ENCODE measurements around the gene CAPN1. TPM values are rescaled to one million over a fixed set of nuclear protein-coding genes. Genes with fewer than 3 reads are reported as not detected.

The CAPN1 gene
- total and polyA plus RNA-seq, 9 of the 15 experiments (the other 6 are each of a cell fraction or from before 2014, with no cell fraction given) = 3.5 to 199 (median 61.6) TPM

- H3K4me1 ChIP-seq (replicated peaks in 1 of 2; ENCODE audit: control insufficient read depth in 2 of 2, insufficient read depth in 2 of 2, low read length in 2 of 2) = peaks cover 3 to 36% of the 10 kb centered on the region in 2 experiments; a peak in 4 of 5 replicates
- H3K27me3 ChIP-seq (ENCODE audit: control insufficient read depth in 2 of 2, insufficient read depth in 2 of 2, low read length in 2 of 2) = no peaks in the 10 kb centered on the region
- H2AFZ ChIP-seq (ENCODE audit: low read depth, low read length) = no peak overlapping the region
- DNase-seq (ENCODE audit: extremely low read depth in 1 of 4, low spot score in 3 of 4) (no peak), ATAC-seq (no peak), FAIRE-seq (no peak)
- H3K79me2 ChIP-seq (ENCODE audit: control insufficient read depth, insufficient read depth, low read length) = no peaks in the 10 kb centered on the region
- no peaks in the 10 kb centered on the region for H3K9me1 ChIP-seq (ENCODE audit: control insufficient read depth, insufficient read depth, low read length)
- no peaks in the 10 kb centered on the region for H3K9me3 ChIP-seq (replicated peaks; ENCODE audit: control insufficient read depth, insufficient read depth, low read depth, low read length)
- in situ Hi-C loops (cut with MboI) = no loop called here
- BruUV-seq (replicated peaks) = no TSS peak
- H4K20me1 ChIP-seq (replicated peaks; ENCODE audit: control insufficient read depth, insufficient read depth, low read length) = no peaks in the 10 kb centered on the region
- intact Hi-C loops (cut with micrococcal nuclease) = no loop called here
- no peak overlapping the region for H3K27ac ChIP-seq (ENCODE audit: extremely low read depth, low read depth, low read length)
- CTCF ChIA-PET (ENCODE audit: low intra/inter-chr PET ratio) = no interaction called here
- no peak overlapping the region for H3K9ac ChIP-seq (ENCODE audit: insufficient read depth in 1 of 2, low read depth in 2 of 2, low read length in 2 of 2)
- H3K4me2 ChIP-seq (ENCODE audit: insufficient read depth, low read length) = no peak overlapping the region
- POLR2A ChIA-PET = interaction anchor here (0.8 to 1.4 kb wide), 5 partner anchors 11 to 110 kb away, joined by 3 to 4 read pairs (median 4); partner anchors contain the start of gene POLA2
- 94% methylated on average over 5 of the region's 7 CpGs for WGBS (ENCODE audit: insufficient coverage, low coverage, missing lambda C conversion rate)
- H3K36me3 ChIP-seq (ENCODE audit: control insufficient read depth, insufficient read depth, low read length) = peaks cover 81% of the 10 kb centered on the region
- no peak overlapping the region for H3K4me3 ChIP-seq
- TF ChIP-seq, protein P1, sequence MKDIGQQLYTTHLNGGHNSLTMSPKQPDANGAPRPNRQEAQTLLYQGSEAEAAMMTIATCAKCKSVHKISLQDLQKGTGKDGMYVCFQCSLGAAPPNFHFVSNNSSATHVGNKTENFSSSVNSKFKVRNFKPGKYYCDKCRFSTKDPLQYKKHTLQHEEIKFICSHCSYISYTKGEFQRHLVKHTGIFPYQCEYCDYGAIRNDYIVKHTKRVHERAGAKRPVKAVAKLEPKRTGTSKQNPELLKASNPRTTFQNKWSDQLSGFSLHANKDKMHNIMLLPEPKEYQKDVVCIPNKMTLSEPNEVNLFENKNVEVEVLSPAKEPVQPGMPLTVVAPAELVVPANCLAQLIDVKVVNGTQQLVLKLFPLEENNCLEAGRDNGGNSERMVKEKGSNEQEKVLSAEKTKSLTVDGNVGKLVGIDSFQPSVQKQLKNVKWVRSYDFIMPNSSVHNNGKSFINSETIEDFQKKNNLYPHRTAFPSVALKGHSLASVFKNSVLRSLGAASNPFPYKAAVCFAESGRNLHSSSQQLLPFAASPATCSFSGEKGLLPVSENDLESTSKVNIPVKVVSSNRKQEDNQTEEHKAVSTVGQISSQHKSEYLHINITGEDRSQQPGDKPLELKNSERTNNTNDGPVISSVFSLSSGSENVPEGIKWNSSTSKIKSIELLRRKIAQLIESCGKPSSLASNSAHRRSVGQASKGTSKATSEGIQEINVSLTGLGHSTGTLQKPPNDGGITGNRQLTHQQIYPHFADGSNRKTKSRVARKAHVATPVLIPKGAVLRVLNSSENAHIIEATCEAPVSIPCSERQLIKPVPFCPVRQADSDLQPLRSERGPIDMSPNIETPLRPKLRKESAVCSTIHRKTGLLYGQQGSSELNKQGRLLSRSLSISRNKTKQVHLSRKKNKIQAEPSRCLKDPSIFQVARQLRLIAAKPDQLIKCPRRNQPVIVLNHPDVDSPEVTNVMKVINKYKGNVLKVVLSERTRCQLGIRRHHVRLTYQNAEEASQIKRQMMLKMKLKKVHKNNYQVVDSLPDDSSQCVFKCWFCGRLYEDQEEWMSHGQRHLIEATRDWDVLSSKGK (CRISPR knock-in tag; IDR thresholded peaks at IDR 0.05) = no peak
- no peak for TF ChIP-seq SMC3 (conservative IDR thresholded peaks at IDR 0.05; ENCODE audit: insufficient read depth, low read depth, low read length)
- TF ChIP-seq ZBTB34 (CRISPR knock-in tag; IDR thresholded peaks at IDR 0.05) = no peak
- TF ChIP-seq, protein P2, sequence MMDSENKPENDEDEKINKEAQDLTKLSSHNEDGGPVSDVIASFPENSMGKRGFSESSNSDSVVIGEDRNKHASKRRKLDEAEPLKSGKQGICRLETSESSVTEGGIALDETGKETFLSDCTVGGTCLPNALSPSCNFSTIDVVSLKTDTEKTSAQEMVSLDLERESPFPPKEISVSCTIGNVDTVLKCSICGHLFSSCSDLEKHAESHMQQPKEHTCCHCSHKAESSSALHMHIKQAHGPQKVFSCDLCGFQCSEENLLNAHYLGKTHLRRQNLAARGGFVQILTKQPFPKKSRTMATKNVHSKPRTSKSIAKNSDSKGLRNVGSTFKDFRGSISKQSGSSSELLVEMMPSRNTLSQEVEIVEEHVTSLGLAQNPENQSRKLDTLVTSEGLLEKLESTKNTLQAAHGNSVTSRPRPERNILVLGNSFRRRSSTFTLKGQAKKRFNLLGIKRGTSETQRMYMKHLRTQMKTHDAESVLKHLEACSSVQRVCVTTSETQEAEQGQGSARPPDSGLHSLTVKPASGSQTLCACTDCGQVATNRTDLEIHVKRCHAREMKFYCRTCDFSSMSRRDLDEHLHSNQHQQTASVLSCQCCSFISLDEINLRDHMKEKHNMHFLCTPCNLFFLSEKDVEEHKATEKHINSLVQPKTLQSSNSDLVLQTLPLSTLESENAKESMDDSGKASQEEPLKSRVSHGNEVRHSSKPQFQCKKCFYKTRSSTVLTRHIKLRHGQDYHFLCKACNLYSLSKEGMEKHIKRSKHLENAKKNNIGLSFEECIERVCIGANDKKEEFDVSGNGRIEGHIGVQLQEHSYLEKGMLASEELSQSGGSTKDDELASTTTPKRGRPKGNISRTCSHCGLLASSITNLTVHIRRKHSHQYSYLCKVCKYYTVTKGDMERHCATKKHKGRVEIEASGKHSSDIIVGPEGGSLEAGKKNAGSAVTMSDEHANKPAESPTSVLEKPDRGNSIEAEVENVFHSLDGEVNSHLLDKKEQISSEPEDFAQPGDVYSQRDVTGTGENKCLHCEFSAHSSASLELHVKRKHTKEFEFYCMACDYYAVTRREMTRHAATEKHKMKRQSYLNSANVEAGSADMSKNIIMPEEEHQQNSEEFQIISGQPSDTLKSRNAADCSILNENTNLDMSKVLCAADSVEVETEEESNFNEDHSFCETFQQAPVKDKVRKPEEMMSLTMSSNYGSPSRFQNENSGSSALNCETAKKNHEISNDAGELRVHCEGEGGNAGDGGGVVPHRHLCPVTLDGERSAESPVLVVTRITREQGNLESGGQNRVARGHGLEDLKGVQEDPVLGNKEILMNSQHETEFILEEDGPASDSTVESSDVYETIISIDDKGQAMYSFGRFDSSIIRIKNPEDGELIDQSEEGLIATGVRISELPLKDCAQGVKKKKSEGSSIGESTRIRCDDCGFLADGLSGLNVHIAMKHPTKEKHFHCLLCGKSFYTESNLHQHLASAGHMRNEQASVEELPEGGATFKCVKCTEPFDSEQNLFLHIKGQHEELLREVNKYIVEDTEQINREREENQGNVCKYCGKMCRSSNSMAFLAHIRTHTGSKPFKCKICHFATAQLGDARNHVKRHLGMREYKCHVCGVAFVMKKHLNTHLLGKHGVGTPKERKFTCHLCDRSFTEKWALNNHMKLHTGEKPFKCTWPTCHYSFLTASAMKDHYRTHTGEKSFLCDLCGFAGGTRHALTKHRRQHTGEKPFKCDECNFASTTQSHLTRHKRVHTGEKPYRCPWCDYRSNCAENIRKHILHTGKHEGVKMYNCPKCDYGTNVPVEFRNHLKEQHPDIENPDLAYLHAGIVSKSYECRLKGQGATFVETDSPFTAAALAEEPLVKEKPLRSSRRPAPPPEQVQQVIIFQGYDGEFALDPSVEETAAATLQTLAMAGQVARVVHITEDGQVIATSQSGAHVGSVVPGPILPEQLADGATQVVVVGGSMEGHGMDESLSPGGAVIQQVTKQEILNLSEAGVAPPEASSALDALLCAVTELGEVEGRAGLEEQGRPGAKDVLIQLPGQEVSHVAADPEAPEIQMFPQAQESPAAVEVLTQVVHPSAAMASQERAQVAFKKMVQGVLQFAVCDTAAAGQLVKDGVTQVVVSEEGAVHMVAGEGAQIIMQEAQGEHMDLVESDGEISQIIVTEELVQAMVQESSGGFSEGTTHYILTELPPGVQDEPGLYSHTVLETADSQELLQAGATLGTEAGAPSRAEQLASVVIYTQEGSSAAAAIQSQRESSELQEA (IDR thresholded peaks at IDR 0.05; ENCODE audit: low read depth) = no peak
- no peak for TF ChIP-seq CREB1 (IDR thresholded peaks at IDR 0.05)
- no peak for TF ChIP-seq CREB1 (CRISPR knock-in tag; IDR thresholded peaks at IDR 0.05)
- TF ChIP-seq ZNF695 (CRISPR knock-in tag; IDR thresholded peaks at IDR 0.05) = no peak
- no peak for TF ChIP-seq ZBTB7A (IDR thresholded peaks at IDR 0.05; ENCODE audit: borderline replicate concordance, control insufficient read depth, low read depth, low read length)
- no peak for TF ChIP-seq TARDBP (IDR thresholded peaks at IDR 0.05)
- no peak for TF ChIP-seq SREBF1 (IDR thresholded peaks at IDR 0.05; ENCODE audit: borderline replicate concordance, low read depth, low read length)
These were observed 25.2 kb downstream of the CAPN1 start for GRCh38 chr11:65206901-65207300.

Measured in K562 (cell line).